ENCODE data around the gene NEURL2.

DNA sequence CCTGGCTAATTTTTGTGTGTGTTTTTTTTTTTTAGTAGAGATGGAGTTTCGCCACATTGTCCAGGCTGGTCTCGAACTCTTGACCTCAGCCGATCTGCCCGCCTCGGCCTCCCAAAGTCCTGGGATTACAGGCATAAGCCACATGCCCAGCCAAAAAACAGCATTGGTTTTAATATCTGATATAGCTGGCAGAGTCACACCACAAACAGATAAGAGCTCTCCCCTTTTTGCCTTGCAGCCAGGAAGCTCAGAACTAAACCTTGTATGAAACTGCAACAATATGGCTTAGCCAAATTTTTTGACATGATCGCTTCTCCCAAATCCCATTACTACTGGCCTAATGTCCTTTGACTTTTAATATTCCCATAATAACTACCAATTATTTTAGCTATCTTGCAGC is 38.7 kb downstream of the NEURL2 start:
- TF ChIP-seq, protein P1, sequence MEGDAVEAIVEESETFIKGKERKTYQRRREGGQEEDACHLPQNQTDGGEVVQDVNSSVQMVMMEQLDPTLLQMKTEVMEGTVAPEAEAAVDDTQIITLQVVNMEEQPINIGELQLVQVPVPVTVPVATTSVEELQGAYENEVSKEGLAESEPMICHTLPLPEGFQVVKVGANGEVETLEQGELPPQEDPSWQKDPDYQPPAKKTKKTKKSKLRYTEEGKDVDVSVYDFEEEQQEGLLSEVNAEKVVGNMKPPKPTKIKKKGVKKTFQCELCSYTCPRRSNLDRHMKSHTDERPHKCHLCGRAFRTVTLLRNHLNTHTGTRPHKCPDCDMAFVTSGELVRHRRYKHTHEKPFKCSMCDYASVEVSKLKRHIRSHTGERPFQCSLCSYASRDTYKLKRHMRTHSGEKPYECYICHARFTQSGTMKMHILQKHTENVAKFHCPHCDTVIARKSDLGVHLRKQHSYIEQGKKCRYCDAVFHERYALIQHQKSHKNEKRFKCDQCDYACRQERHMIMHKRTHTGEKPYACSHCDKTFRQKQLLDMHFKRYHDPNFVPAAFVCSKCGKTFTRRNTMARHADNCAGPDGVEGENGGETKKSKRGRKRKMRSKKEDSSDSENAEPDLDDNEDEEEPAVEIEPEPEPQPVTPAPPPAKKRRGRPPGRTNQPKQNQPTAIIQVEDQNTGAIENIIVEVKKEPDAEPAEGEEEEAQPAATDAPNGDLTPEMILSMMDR (conservative IDR thresholded peaks at IDR 0.05; ENCODE audit: low read depth, low read length), result no peak
- TF ChIP-seq EZH2 (IDR thresholded peaks at IDR 0.05; ENCODE audit: low read length, unreplicated experiment), result no peak
- no peak for TF ChIP-seq EZH2phosphoT487 (IDR thresholded peaks at IDR 0.05; ENCODE audit: borderline replicate concordance, low read length)
